GM12891 (cell line): ENCODE results near the gene LAMA5.

Source experiments
- PAX5 ChIP-seq: IDR thresholded peaks from 2 replicates; pipeline ENCODE4 v1.6.1; 2011; ENCODE audit warnings: low read length, moderate library complexity, mild to moderate bottlenecking; ENCODE audit not compliant: insufficient read depth, severe bottlenecking
- POLR2A ChIP-seq: IDR thresholded peaks from 2 replicates; pipeline ENCODE4 v1.6.1; 2011; ENCODE audit warnings: low read depth, low read length, control low read depth
- POLR2AphosphoS5 ChIP-seq: IDR thresholded peaks from 2 replicates; pipeline ENCODE4 v1.6.1; 2011; ENCODE audit warnings: low read depth, low read length, control low read depth
- POU2F2 ChIP-seq: IDR thresholded peaks from 2 replicates; pipeline ENCODE4 v1.6.1; 2011; ENCODE audit warnings: low read depth, mild to moderate bottlenecking, control low read depth, low read length, moderate library complexity
- SPI1 ChIP-seq: IDR thresholded peaks from 2 replicates; pipeline ENCODE4 v1.6.1; 2011; ENCODE audit warnings: low read depth, low read length, control low read depth
- TAF1 ChIP-seq: IDR thresholded peaks from 2 replicates; pipeline ENCODE4 v1.6.1; 2011; ENCODE audit warnings: low read depth, low read length, control low read depth

DNA sequence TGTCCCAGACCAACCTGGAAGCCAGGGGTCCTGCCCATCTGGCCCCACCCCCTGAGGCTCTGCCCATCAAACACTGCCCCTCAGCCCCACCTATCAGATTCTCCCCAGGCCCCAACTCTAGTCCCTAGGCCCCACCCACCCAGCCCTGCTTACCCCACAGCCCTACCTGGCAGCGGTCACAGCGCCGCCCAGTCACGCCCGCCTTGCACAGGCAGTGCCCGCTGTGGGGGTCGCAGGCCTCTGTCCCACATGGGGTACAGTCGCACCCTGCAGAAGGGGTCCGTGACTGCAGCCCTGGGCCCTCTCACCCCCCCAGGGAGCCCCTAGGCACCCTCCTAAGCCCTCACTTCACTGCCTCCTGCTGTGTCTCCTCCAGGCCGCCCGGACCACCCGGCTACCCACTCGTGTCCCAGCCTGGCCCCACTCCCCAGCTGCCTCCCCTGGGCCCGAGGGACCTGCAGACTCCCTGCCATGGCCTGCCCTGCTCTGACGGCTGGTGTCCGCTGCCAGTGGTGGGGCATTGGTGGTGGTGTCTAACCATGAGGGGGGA is 44.5 kb downstream of the LAMA5 start:
- no peak for TF ChIP-seq POLR2AphosphoS5
- TF ChIP-seq TAF1 = no peak
- TF ChIP-seq POLR2A = no peak
- no peak for TF ChIP-seq SPI1
- TF ChIP-seq PAX5 = no peak
- TF ChIP-seq POU2F2 = no peak
